Vagina (tissue), 2 donors: ENCODE data around the gene SYF2. TPM values are rescaled to one million over a fixed set of nuclear protein-coding genes. Genes with fewer than 3 reads are reported as not detected.
"Not testable (repeated sequence)": the region's sequence is repeated elsewhere in the genome, so short reads cannot be mapped to it uniquely, and the experiment has no call there.

Experiments
- DNase-seq, 2 donors: peaks; one replicate each; pipeline ENCODE4 v3.0.0-alpha.2; 2017; ENCODE audit errors: extremely low spot score in 2 of 2
- H3K27ac ChIP-seq: fragments of 200-600 bp; sonication (generic); one replicate; pipeline ENCODE4 v1.5.1; 2019
- H3K27me3 ChIP-seq: fragments of 200-600 bp; sonication (generic); one replicate; pipeline ENCODE4 v1.5.1; 2019
- H3K36me3 ChIP-seq, 2 donors: fragments of 200-600 bp; sonication (generic); one replicate each; pipeline ENCODE4 v1.5.1; 2017 to 2019
- H3K4me1 ChIP-seq: fragments of 200-600 bp; sonication (generic); one replicate; pipeline ENCODE4 v1.5.1; 2019
- H3K4me3 ChIP-seq, 2 donors: fragments of 200-600 bp; sonication (generic); 1 replicate in 1 of 2; 2 replicates in 1 of 2; pipeline ENCODE4 v1.5.1; 2016 to 2019
- H3K9me3 ChIP-seq: fragments of 200-600 bp; sonication (generic); one replicate; pipeline ENCODE4 v1.5.1; 2019
- CTCF ChIP-seq, 3 experiments: fragments of 450-650 bp in 2 of 3; fragments of 200-600 bp in 1 of 3; sonication (generic) in 1 of 3; IDR thresholded peaks; one replicate each; pipeline ENCODE4 v1.5.1; 2017 to 2019; ENCODE audit warnings: antibody characterized with exemption in 3 of 3, mild to moderate bottlenecking in 2 of 3, moderate library complexity in 2 of 3
- POLR2A ChIP-seq, 2 donors: fragments of 450-650 bp; IDR thresholded peaks; one replicate each; pipeline ENCODE4 v1.6.1; 2017; ENCODE audit warnings: antibody characterized with exemption in 2 of 2, mild to moderate bottlenecking in 2 of 2, moderate library complexity in 2 of 2
- POLR2AphosphoS5 ChIP-seq, 2 donors: sonication (generic); formaldehyde crosslinking; IDR thresholded peaks; one replicate each; pipeline ENCODE4 v1.9.0; 2017; ENCODE audit warnings: antibody characterized with exemption in 2 of 2, mild to moderate bottlenecking in 2 of 2, low read depth in 1 of 2; ENCODE audit not compliant: insufficient read depth in 1 of 2
- intact Hi-C: fragments of 100-400 bp; cut with DNase I; formaldehyde crosslinking; loops from one replicate; pipeline ENCODE4 v1.15.1; 2023
- total RNA-seq: library from RNA; depleted of rRNA; stranded (reverse); fragments of >200 nt; gene quantifications from one replicate; pipeline ENCODE4 v1.2.3, GENCODE V29; 2016

SYF2 gene
- total RNA-seq, 1 donor from 2014 or later = 28.7 TPM

GRCh38 chr1:25239681-25240541 lies 7.6 kb upstream of the SYF2 start:
- peak; percentile 94 to 97 for DNase-seq
- no peaks in the 10 kb centered on the region for H3K27me3 ChIP-seq
- peaks cover 30% of the 10 kb centered on the region for H3K4me1 ChIP-seq
- peak overlapping the region; percentile 46 to 49 for H3K4me3 ChIP-seq
- no peaks in the 10 kb centered on the region for H3K9me3 ChIP-seq
- peaks cover 0 to 37% of the 10 kb centered on the region in 2 donors for H3K36me3 ChIP-seq
- TF ChIP-seq POLR2AphosphoS5 (IDR thresholded peaks at IDR 0.05; ENCODE audit: insufficient read depth in 1 of 2, low read depth in 1 of 2) (peak; percentile 87), POLR2A (IDR thresholded peaks at IDR 0.05) (no peak), CTCF (IDR thresholded peaks at IDR 0.05) (peak; percentile 48 to 64 (median 51))
- intact Hi-C loops = no loop called here
- H3K27ac ChIP-seq = peak overlapping the region; percentile 89

- Histone ChIP-seq H3K4me3 (no peak overlapping the region), H3K27ac (no peak overlapping the region), H3K36me3 (peaks cover 0 to 20% of the 10 kb centered on the region in 2 donors), H3K27me3 (no peaks in the 10 kb centered on the region), H3K9me3 (no peaks in the 10 kb centered on the region), H3K4me1 (peaks cover 32% of the 10 kb centered on the region)
- no peak for DNase-seq
- intact Hi-C loops = no loop called here
- no peak for TF ChIP-seq POLR2AphosphoS5 (IDR thresholded peaks at IDR 0.05; ENCODE audit: insufficient read depth in 1 of 2, low read depth in 1 of 2)
- no peak for TF ChIP-seq CTCF (IDR thresholded peaks at IDR 0.05)
- TF ChIP-seq POLR2A (IDR thresholded peaks at IDR 0.05) = no peak
Observed at GRCh38 chr1:25238046-25238445, 5.7 kb upstream of the SYF2 start.

GRCh38 chr1:25236261-25236660 lies 4.0 kb upstream of the SYF2 start:
- H3K9me3 ChIP-seq, H3K27ac ChIP-seq, H3K27me3 ChIP-seq, H3K4me3 ChIP-seq, H3K36me3 ChIP-seq, intact Hi-C loops, DNase-seq: not testable (repeated sequence)
- H3K4me1 ChIP-seq = peaks cover 39% of the 10 kb centered on the region

GRCh38 chr1:25235411-25235810 lies 3.1 kb upstream of the SYF2 start:
- peaks cover 39% of the 10 kb centered on the region for H3K4me1 ChIP-seq
- H3K27ac ChIP-seq, H3K9me3 ChIP-seq, H3K36me3 ChIP-seq, DNase-seq, H3K27me3 ChIP-seq, H3K4me3 ChIP-seq, intact Hi-C loops: not testable (repeated sequence)

GRCh38 chr1:25232866-25233784 lies 823 bp upstream of the SYF2 start:
- Histone ChIP-seq H3K9me3 (no peaks in the 10 kb centered on the region), H3K27ac (peak overlapping the region; percentile 93), H3K27me3 (no peaks in the 10 kb centered on the region), H3K36me3 (peaks cover 0 to 13% of the 10 kb centered on the region in 2 donors), H3K4me3 (peak overlapping the region; percentile 74 to 79), H3K4me1 (peaks cover 31% of the 10 kb centered on the region)
- TF ChIP-seq POLR2A (IDR thresholded peaks at IDR 0.05) (no peak), POLR2AphosphoS5 (IDR thresholded peaks at IDR 0.05; ENCODE audit: insufficient read depth in 1 of 2, low read depth in 1 of 2) (peak in 1 of 2 donors; percentile 47)
- intact Hi-C loops = no loop called here
- peak in 1 of 2 donors; percentile 93 for DNase-seq

- Histone ChIP-seq H3K36me3 (peaks cover 0 to 74% of the 10 kb centered on the region in 2 donors), H3K4me1 (no peaks in the 10 kb centered on the region), H3K4me3 (no peak overlapping the region), H3K27me3 (no peaks in the 10 kb centered on the region), H3K9me3 (no peaks in the 10 kb centered on the region), H3K27ac (no peak overlapping the region)
- intact Hi-C loops = no loop called here
- DNase-seq = no peak
- TF ChIP-seq CTCF (IDR thresholded peaks at IDR 0.05) = no peak
- TF ChIP-seq POLR2A (IDR thresholded peaks at IDR 0.05) = no peak
- TF ChIP-seq POLR2AphosphoS5 (IDR thresholded peaks at IDR 0.05; ENCODE audit: insufficient read depth in 1 of 2, low read depth in 1 of 2) = no peak
Observed at GRCh38 chr1:25223471-25223870, 8.8 kb downstream of the SYF2 start.
